Cardiac atrium fibroblast (primary cell): ENCODE measurements around the gene ZNF200. TPM values are rescaled to one million over a fixed set of nuclear protein-coding genes. Genes with fewer than 3 reads are reported as not detected.

ENCODE experiments used
- total RNA-seq: library from RNA; depleted of rRNA; stranded (reverse); fragments of >200 nt; gene quantifications from 2 replicates; pipeline ENCODE4 v1.2.3, GENCODE V29; 2015

The ZNF200 gene, protein sequence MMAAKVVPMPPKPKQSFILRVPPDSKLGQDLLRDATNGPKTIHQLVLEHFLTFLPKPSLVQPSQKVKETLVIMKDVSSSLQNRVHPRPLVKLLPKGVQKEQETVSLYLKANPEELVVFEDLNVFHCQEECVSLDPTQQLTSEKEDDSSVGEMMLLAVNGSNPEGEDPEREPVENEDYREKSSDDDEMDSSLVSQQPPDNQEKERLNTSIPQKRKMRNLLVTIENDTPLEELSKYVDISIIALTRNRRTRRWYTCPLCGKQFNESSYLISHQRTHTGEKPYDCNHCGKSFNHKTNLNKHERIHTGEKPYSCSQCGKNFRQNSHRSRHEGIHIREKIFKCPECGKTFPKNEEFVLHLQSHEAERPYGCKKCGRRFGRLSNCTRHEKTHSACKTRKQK
- total RNA-seq, result 8.1 and 9.4 TPM in 2 replicates

DNA sequence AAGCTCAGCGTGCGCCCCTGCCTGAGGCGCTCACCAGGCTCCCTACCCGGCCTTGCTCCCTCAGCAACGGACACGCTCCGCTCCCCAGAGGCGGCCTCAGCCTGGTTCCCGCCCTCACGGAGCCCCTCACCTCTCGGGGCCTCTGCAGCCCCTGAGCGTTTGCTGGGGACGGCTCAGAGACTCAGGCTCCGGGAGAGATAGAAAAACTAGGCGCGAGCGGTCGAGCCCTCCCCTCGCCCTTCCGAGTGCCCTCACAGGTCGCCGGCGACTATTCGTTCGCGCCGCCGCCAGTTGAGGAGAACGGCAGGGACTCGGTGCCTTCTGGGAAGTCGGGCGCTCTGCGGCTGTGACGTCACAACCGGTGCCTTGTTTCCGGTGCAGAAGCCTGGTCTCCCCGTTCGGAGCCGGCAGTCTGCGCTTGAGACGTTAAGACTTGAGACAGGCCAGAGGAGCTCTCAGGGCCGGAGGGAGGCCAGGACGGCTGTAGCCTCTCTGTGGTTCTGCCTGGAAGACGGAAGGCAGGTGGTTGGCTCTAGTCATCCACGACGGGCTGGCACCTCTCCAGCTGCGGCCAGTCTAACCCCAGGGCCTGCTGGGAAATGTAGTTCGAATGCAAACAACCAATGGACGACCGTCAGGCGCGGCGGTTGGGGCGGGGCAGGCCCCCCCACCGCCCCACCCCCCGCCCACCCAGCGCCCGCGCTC lies at the start of gene ZNF200:
Gene ZNF200 (minus strand): TSS at position 302 of the 705 bp plus-strand sequence. CDS start 1,403 bp downstream, outside the sequence.

DNA sequence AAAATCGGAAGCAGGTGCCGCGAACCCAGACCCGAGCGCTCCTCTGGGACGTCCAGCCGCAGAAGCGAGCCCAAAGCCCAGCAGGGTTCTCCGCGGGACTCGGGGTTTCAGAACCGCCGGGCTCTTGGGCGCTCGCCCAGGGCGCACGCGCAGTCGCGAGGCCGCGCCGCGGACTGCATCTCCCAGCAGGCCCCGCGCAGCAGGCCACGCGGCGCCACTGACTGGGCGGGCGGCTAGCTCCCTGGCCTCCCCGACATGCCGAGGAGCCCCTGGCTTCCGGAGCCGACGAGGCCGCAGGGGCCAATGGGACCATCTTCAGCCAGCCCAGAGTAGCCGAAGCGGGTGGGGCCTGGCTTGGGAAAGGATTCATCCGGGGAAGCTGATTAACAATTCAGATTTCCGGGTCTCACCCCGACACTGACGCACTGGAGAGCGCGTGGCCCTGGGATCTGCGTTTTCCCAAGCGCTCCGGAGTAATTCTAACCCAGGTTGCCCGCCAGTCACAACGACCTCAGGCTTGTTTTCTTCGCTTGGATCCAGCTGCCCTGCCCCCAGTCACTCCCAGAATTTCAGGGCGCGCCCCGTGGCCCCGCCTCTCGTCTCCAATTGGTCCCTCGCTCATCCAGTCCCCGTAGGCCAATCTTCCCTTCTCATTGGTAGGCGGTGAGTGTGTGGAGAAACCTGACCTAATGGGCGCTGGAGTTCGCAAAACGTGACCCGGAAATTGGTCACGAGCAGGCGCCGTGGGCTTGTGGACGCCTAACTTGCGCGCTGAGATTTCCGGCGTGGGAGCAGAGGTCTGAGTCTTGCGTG lies 48.0 kb upstream of the ZNF200 start, which contains the start of gene ZNF263:
Gene ZNF263 (plus strand): TSS at position 762 of the 813 bp plus-strand sequence. CDS start 328 bp downstream, outside the sequence.

DNA sequence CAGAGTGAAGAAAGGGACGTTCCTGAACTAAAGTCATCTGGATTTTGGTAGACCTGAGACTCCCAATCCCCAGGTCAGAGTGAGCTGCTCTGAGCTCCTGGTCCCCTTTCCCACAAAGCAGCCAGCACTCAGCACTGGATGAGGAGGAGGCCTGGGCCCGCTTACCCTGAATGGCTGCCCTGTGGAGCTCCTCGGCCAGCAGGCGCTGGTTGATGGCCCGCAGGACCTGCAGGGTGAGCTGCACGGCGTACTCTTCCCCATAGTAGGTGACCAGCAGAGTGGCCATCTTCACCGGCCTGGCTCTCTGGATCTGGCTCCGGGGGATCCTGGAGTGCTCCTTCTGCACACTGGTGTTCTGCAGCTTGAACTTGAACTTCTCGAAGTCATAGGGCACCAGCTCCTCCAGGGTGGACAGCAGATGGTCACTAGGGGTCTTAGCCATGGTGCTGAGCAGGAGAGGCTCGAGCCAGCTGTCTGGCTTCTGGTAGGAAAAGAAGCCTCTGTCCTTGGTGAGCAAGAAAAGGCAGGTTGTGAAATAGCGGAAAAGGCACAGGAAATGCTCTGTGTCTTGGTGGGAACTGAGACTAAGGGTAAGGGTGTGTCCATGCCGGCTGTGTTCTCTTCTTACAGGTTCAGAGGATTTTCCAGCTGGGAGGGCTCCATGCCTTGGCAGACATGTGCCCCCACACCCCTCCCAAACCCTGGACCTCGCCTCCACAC lies 21.3 kb upstream of the ZNF200 start, which contains the start of gene MEFV:
Gene MEFV (minus strand): TSS at position 488 of the 720 bp plus-strand sequence. CDS start 46 bp downstream, at position 442.

DNA sequence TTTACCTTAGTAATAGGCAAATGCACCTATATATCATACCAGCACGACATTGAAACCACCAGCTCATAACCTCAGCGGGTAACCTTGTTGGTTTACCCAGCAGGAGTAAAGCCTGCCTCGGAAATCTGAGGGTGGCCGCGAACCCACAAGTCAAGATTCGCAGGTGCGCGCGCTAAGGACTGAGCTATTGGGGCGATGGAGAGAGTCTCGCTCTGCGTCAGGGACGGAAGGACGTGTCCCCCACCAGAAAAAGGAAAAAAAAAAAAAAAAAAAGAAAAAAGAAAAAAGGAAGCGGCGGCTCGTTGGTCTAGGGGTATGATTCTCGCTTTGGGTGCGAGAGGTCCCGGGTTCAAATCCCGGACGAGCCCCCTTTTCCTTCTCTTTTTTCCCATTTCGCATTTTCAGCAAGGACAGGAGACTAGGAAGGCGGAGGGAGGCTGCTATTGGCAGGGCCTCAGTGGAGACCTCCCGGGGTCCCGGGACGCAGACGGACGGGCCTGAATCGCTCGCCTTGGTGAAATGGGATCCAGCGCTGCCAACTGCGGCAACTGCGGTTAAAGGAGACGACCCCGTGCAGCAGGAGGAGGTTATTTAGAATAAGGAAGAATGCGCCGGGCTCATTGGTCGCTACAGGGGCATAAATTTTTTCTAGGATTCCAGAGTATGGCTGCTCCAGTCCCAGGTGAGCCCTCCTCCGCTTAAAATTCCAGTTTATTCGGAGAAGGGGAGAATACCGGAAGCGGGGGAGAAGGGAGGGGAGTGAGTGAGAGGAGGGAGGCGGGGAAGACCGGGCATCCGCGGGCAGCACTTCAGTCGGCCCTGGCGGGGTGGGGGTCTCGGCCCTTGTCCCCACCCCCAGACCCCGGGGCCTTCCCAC lies 46.9 kb downstream of the ZNF200 start, which contains the start of gene OR1F1:
Gene OR1F1 (plus strand): TSS at position 407 of the 877 bp plus-strand sequence.

Other genes with a start within 250 kb of the ZNF200 start
- gene CLDN9, start 222.2 kb downstream of the ZNF200 start, total RNA-seq, result not detected in 2 replicates
- gene CLDN6, start 217.0 kb downstream of the ZNF200 start, total RNA-seq, result 0.16 TPM in 1 of 2 replicates, not detected in the other
- gene TNFRSF12A, start 214.8 kb downstream of the ZNF200 start, total RNA-seq, result 164 and 196 TPM in 2 replicates
- gene HCFC1R1, start 211.2 kb downstream of the ZNF200 start, total RNA-seq, result 6.5 and 12.0 TPM in 2 replicates
- gene THOC6, start 211.1 kb downstream of the ZNF200 start, total RNA-seq, result 18.5 and 19.9 TPM in 2 replicates
- gene BICDL2, start 198.2 kb downstream of the ZNF200 start, total RNA-seq, result 0.16 TPM in 1 of 2 replicates, not detected in the other
- not detected in 2 replicates for gene MMP25, start 188.6 kb downstream of the ZNF200 start, total RNA-seq
- gene IL32, start 169.5 kb downstream of the ZNF200 start, total RNA-seq, result 9.7 and 131 TPM in 2 replicates
- gene ZSCAN10, start 135.9 kb downstream of the ZNF200 start, total RNA-seq, result not detected in 2 replicates
- gene ZNF205, start 122.6 kb downstream of the ZNF200 start, total RNA-seq, result 10.7 and 13.8 TPM in 2 replicates
- 3.9 and 5.2 TPM in 2 replicates for gene ZNF213, start 100.1 kb downstream of the ZNF200 start, total RNA-seq
- gene OR1F1, start 47.0 kb downstream of the ZNF200 start, total RNA-seq, result not detected in 2 replicates
- gene MEFV, start 21.5 kb upstream of the ZNF200 start, total RNA-seq, result not detected in 2 replicates
- gene ZNF263, start 48.3 kb upstream of the ZNF200 start, total RNA-seq, result 46.5 and 54.7 TPM in 2 replicates
- gene TIGD7, start 70.3 kb upstream of the ZNF200 start, total RNA-seq, result 2.5 and 2.8 TPM in 2 replicates
- gene ZNF75A, start 70.3 kb upstream of the ZNF200 start, total RNA-seq, result 15.4 and 19.0 TPM in 2 replicates
- gene OR2C1, start 120.7 kb upstream of the ZNF200 start, total RNA-seq, result not detected in 2 replicates
- gene ZSCAN32, start 165.8 kb upstream of the ZNF200 start, total RNA-seq, result 11.5 and 16.2 TPM in 2 replicates
- 10.3 and 15.7 TPM in 2 replicates for gene ZNF174, start 166.1 kb upstream of the ZNF200 start, total RNA-seq
- 1.3 and 1.8 TPM in 2 replicates for gene ZNF597, start 208.3 kb upstream of the ZNF200 start, total RNA-seq
- gene NAA60, start 208.5 kb upstream of the ZNF200 start, total RNA-seq, result 16.8 and 19.1 TPM in 2 replicates